Body of pancreas (tissue), 4 donors: Measurements from ENCODE around the gene REPIN1. TPM values are rescaled to one million over a fixed set of nuclear protein-coding genes. Genes with fewer than 3 reads are reported as not detected.

Source experiments
- ATAC-seq: fragments of 150-250 bp; one replicate; pipeline ENCODE4 v1.9.1; 2016
- DNase-seq, 4 donors: peaks; one replicate each; pipeline ENCODE4 v3.0.0-alpha.2; 2019
- H3K27ac ChIP-seq, 4 donors: fragments of 200-600 bp; sonication (generic); 1 replicate in 3 of 4; 2 replicates in 1 of 4; pipeline versions ENCODE4 v1.5.1 to v1.6.1; 2016 to 2019; ENCODE audit warnings: mild to moderate bottlenecking in 1 of 4, mixed read lengths in 1 of 4, moderate library complexity in 1 of 4
- H3K27me3 ChIP-seq, 2 donors: fragments of 200-600 bp; sonication (generic); one replicate each; pipeline ENCODE4 v1.6.0; 2016; ENCODE audit warnings: mild to moderate bottlenecking in 1 of 2
- H3K36me3 ChIP-seq, 2 donors: fragments of 200-600 bp; sonication (generic); replicated peaks in 1 of 2; 2 replicates each; pipeline ENCODE4 v1.5.1; 2016; ENCODE audit warnings: low read depth in 2 of 2; ENCODE audit not compliant: insufficient read depth in 1 of 2
- H3K4me1 ChIP-seq: fragments of 200-600 bp; sonication (generic); one replicate; pipeline ENCODE4 v1.6.0; 2016
- H3K4me3 ChIP-seq, 2 donors: fragments of 200-600 bp; sonication (generic); 1 replicate in 1 of 2; 2 replicates in 1 of 2; pipeline ENCODE4 v1.5.1; 2016 to 2019
- H3K9me3 ChIP-seq, 3 donors: fragments of 200-600 bp; sonication (generic); 1 replicate in 2 of 3; 2 replicates in 1 of 3; pipeline ENCODE4 v1.5.1; 2016
- POLR2A ChIP-seq, 3 donors: fragments of 450-650 bp; IDR thresholded peaks; one replicate each; pipeline ENCODE4 v1.6.1; 2016; ENCODE audit warnings: antibody characterized with exemption in 3 of 3, mild to moderate bottlenecking in 2 of 3
- WGBS, 2 donors: methylation state at CpG; one replicate each; pipeline ENCODE4 v1.1.5; 2017; 5-methylcytosine and 5-hydroxymethylcytosine counted together
- intact Hi-C: fragments of 100-400 bp; cut with DNase I; formaldehyde crosslinking; loops from one replicate; pipeline ENCODE4 v1.15.1; 2023
- total RNA-seq, 2 donors: library from RNA; depleted of rRNA; stranded (reverse); fragments of >200 nt; gene quantifications; one replicate each; pipeline ENCODE4 v1.1.0, GENCODE V29; 2016
- TF ChIP-seq, protein P1 (sequence below), 7 experiments: fragments of 450-650 bp in 4 of 7; fragments of 200-600 bp in 3 of 7; sonication (generic) in 3 of 7; IDR thresholded peaks; one replicate each; pipeline ENCODE4 v1.5.1; 2016 to 2019; ENCODE audit warnings: antibody characterized with exemption in 7 of 7

REPIN1 gene
- total RNA-seq, 2 donors from 2014 or later = 77.0 to 117 TPM

DNA sequence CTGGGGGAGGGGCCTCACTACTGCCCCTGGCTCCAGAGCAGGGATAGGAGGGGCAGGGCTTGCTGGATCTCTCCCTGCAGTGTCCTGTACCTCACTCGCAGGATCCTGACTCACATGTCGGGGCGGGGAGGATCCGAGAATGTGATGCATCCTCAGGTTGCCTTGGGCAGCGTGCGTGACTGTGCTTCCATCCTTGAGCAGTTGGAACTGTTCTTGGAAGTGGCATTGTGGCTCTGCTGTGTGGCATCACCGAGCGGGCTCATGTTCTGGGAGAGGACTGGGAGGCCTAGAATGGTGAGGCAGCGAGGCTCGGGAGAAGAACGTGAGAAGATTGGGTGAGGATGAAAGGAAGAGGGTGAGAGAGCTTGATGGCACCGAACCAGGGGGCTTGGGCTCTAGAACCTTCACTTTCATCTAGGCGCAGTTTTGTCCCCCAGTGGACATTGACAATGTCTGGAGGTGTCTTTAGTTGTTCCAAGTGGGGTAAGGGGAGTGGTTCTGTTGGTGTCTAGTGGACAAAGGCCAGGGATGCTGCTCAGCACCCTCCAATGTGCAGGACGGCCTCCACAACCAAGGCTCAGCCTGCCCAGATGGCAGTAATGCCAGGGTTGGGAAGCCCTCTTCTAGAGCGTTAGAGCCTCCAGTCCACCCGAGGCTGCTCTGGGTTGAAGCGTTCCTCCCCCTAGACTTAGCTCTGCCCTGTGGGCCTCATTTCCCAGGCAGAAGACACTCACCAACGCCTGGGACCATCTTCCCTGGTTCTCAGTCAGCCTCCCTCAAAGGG lies 35.6 kb upstream of the REPIN1 start:
- Histone ChIP-seq H3K4me1 (peaks cover 37% of the 10 kb centered on the region), H3K4me3 (no peak overlapping the region), H3K27ac (peak overlapping the region in 1 of 4 donors; percentile 47), H3K27me3 (no peaks in the 10 kb centered on the region), H3K9me3 (no peaks in the 10 kb centered on the region), H3K36me3 (no peaks in the 10 kb centered on the region)
- intact Hi-C loops = no loop called here
- no peak for ATAC-seq
- TF ChIP-seq POLR2A (IDR thresholded peaks at IDR 0.05) = no peak
- TF ChIP-seq, protein P1, sequence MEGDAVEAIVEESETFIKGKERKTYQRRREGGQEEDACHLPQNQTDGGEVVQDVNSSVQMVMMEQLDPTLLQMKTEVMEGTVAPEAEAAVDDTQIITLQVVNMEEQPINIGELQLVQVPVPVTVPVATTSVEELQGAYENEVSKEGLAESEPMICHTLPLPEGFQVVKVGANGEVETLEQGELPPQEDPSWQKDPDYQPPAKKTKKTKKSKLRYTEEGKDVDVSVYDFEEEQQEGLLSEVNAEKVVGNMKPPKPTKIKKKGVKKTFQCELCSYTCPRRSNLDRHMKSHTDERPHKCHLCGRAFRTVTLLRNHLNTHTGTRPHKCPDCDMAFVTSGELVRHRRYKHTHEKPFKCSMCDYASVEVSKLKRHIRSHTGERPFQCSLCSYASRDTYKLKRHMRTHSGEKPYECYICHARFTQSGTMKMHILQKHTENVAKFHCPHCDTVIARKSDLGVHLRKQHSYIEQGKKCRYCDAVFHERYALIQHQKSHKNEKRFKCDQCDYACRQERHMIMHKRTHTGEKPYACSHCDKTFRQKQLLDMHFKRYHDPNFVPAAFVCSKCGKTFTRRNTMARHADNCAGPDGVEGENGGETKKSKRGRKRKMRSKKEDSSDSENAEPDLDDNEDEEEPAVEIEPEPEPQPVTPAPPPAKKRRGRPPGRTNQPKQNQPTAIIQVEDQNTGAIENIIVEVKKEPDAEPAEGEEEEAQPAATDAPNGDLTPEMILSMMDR (IDR thresholded peaks at IDR 0.05) = no peak
- WGBS, 2 donors = 90 to 93% methylated on average over 17 to 18 of the region's 18 CpGs
- DNase-seq = no peak

DNA sequence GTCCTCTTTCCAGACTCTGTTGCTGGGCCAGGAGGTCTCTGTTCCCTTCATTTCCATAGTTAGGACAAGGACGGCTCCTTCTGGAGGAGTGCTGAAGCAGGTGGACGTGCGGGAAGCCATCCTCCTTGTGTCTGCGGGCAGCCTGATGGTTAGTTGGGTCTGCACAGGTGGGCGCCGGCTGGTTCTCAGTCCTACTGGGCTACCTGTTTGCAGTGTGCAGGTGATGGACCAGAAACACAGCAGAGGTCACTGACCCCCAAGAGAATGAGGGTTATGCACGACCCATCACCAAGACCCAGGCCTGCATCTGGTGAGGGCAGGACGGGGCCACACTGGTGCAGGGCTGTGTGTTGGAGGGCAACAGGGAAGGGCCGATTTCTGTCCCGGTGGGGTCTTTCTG lies 35.0 kb upstream of the REPIN1 start:
- Histone ChIP-seq H3K27ac (peak overlapping the region in 2 of 4 donors; percentile 47 to 77), H3K36me3 (no peaks in the 10 kb centered on the region), H3K4me1 (peaks cover 43% of the 10 kb centered on the region), H3K9me3 (no peaks in the 10 kb centered on the region), H3K4me3 (no peak overlapping the region), H3K27me3 (no peaks in the 10 kb centered on the region)
- DNase-seq = no peak
- WGBS, 2 donors = 91 to 94% methylated on average over 10 of the region's 10 CpGs
- TF ChIP-seq, protein P1 (IDR thresholded peaks at IDR 0.05) = no peak
- TF ChIP-seq POLR2A (IDR thresholded peaks at IDR 0.05) = no peak
- intact Hi-C loops = no loop called here
- no peak for ATAC-seq

DNA sequence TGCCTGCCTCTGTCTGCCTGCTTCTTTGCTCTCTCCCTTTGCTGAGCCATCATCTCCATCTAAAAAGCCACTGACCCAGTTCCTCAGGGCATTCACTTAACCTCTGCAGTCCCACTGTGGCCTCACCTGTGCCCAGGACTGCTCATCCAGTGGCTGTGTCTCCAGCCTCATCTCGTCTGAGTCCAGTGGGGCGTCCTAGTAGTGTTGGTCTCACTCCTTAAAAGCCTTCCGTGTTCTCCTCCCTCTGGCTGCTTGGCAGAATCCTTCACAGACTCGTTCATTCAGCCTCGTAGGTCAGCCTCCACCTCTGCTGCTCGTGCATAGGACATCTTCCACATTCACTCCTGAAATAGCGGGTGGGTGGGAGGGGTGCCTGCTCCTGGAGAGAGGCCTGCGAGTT lies 34.5 kb upstream of the REPIN1 start:
- no peak for DNase-seq
- peak overlapping the region; percentile 36 to 83 (median 78) for H3K27ac ChIP-seq
- intact Hi-C loops = no loop called here
- WGBS, 2 donors = 91 to 93% methylated on average over 8 of the region's 8 CpGs
- no peak for ATAC-seq
- H3K27me3 ChIP-seq = no peaks in the 10 kb centered on the region
- TF ChIP-seq, protein P1 (IDR thresholded peaks at IDR 0.05) = no peak
- no peak for TF ChIP-seq POLR2A (IDR thresholded peaks at IDR 0.05)
- H3K36me3 ChIP-seq = no peaks in the 10 kb centered on the region
- no peaks in the 10 kb centered on the region for H3K9me3 ChIP-seq
- H3K4me1 ChIP-seq = peaks cover 47% of the 10 kb centered on the region
- no peak overlapping the region for H3K4me3 ChIP-seq

DNA sequence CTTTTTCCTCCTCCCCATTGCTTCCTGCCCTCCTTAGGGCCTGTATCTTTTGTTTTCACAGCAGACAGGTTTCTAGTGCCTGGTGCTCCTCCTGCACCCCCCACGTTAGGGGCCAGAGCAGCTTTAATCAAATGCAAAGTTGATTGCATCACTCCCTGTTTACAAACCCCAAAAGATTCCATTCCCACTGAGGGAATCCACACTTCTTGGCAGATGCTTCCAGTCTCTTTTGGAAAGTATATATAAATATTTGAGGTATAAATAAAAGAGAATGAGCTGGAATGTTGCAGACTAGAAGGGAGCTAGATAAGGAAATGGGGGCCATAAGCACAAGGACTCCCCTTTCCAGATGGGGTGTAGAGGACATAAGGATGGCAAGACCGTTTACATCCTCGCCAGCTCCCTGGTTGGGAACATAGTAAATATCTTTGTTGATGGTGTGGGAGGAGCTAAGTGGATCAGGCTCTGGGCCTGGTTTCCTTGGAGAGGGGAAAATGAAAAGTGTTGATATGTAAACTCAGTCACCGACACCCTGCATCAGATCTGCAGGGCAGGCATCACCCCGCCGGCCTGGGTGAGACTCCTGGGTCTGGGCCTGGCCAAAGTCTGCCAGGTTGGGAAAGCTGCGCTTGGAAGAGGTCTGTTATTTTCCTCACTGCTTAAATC lies 33.4 kb upstream of the REPIN1 start:
- DNase-seq = peak in 3 of 4 donors; percentile 59 to 68 (median 62)
- 23 to 46% methylated on average over 7 of the region's 7 CpGs for WGBS, 2 donors
- Histone ChIP-seq H3K27me3 (no peaks in the 10 kb centered on the region), H3K9me3 (no peaks in the 10 kb centered on the region), H3K27ac (peak overlapping the region; percentile 77 to 83 (median 81)), H3K36me3 (no peaks in the 10 kb centered on the region), H3K4me3 (no peak overlapping the region), H3K4me1 (peaks cover 59% of the 10 kb centered on the region)
- peak; percentile 31 for ATAC-seq
- intact Hi-C loops = no loop called here
- TF ChIP-seq, protein P1 (IDR thresholded peaks at IDR 0.05) = no peak
